Hepatocyte (in vitro differentiated cells): ENCODE results near the gene AP1G2. TPM values are rescaled to one million over a fixed set of nuclear protein-coding genes. Genes with fewer than 3 reads are reported as not detected.
A peak's percentile ranks its signal among the peaks of the same experiment; 100 is the strongest.

Experiments used
- DNase-seq: peaks from one replicate; pipeline ENCODE4 v3.0.0-alpha.2; 2016; ENCODE audit warnings: low spot score
- H2AFZ ChIP-seq: fragments of 200-600 bp; sonication (generic); 2 replicates; pipeline ENCODE4 v1.6.0; 2016; ENCODE audit warnings: antibody characterized with exemption, mild to moderate bottlenecking
- H3K27ac ChIP-seq: fragments of 200-600 bp; sonication (generic); 2 replicates; pipeline ENCODE4 v1.5.1; 2016; ENCODE audit warnings: mild to moderate bottlenecking
- H3K27me3 ChIP-seq: fragments of 200-600 bp; sonication (generic); 2 replicates; pipeline ENCODE4 v1.6.1; 2016
- H3K36me3 ChIP-seq: fragments of 200-600 bp; sonication (generic); replicated peaks from 2 replicates; pipeline ENCODE4 v1.5.1; 2016; ENCODE audit warnings: low read depth; ENCODE audit not compliant: insufficient read depth
- H3K4me1 ChIP-seq: fragments of 200-600 bp; sonication (generic); 2 replicates; pipeline ENCODE4 v1.5.1; 2016; ENCODE audit warnings: mild to moderate bottlenecking, moderate library complexity; ENCODE audit not compliant: insufficient read depth
- H3K4me2 ChIP-seq: fragments of 200-600 bp; sonication (generic); 2 replicates; pipeline ENCODE4 v1.6.0; 2016
- H3K4me3 ChIP-seq: fragments of 200-600 bp; sonication (generic); 2 replicates; pipeline ENCODE4 v1.5.1; 2016; ENCODE audit warnings: mild to moderate bottlenecking
- H3K79me2 ChIP-seq: fragments of 200-600 bp; sonication (generic); 2 replicates; pipeline ENCODE4 v1.6.0; 2017; ENCODE audit warnings: mild to moderate bottlenecking
- H3K9me2 ChIP-seq: fragments of 200-600 bp; sonication (generic); replicated peaks from 2 replicates; pipeline ENCODE4 v1.6.0; 2017; ENCODE audit warnings: mild to moderate bottlenecking; ENCODE audit not compliant: insufficient read depth
- H3K9me3 ChIP-seq: fragments of 200-600 bp; sonication (generic); 2 replicates; pipeline ENCODE4 v1.5.1; 2016; ENCODE audit warnings: low read depth, mild to moderate bottlenecking
- H4K20me1 ChIP-seq: fragments of 200-600 bp; sonication (generic); 2 replicates; pipeline ENCODE4 v1.6.0; 2016; ENCODE audit warnings: mild to moderate bottlenecking; ENCODE audit not compliant: insufficient read depth, poor library complexity, severe bottlenecking
- CTCF ChIP-seq: fragments of 200-600 bp; sonication (generic); IDR thresholded peaks from 2 replicates; pipeline ENCODE4 v1.5.1; 2016; ENCODE audit warnings: antibody characterized with exemption, mild to moderate bottlenecking; ENCODE audit not compliant: poor library complexity
- EZH2 ChIP-seq: fragments of 200-600 bp; sonication (generic); IDR thresholded peaks from 2 replicates; pipeline ENCODE4 v1.6.1; 2016; ENCODE audit warnings: antibody characterized with exemption, mild to moderate bottlenecking, borderline replicate concordance
- EZH2phosphoT487 ChIP-seq: fragments of 200-600 bp; sonication (generic); IDR thresholded peaks from one replicate; pipeline ENCODE4 v1.6.1; 2018; ENCODE audit warnings: antibody characterized with exemption, mild to moderate bottlenecking, low read depth, moderate library complexity; ENCODE audit not compliant: unreplicated experiment, severe bottlenecking
- WGBS: methylation state at CpG from one replicate; pipeline ENCODE4 v1.1.6; 2016; ENCODE audit warnings: low lambda C conversion rate; ENCODE audit errors: missing lambda C conversion rate; 5-methylcytosine and 5-hydroxymethylcytosine counted together
- polyA plus RNA-seq: library from polyadenylated mRNA; unstranded; fragments of >200 nt; fragmentation: Nextera tagmentation; extraction: Ambion mirVana; gene quantifications from 2 replicates; pipeline ENCODE4 v1.2.1, GENCODE V29; 2016
- total RNA-seq: library from RNA; depleted of rRNA; stranded (reverse); fragments of >200 nt; gene quantifications from 2 replicates; pipeline ENCODE4 v1.2.3, GENCODE V29; 2014

Gene AP1G2
- total and polyA plus RNA-seq, 2 experiments from 2014 or later: 87.5 to 191 TPM

- H3K27me3 ChIP-seq: no peaks in the 10 kb centered on the region
- DNase-seq: no peak
- no peak overlapping the region for H3K27ac ChIP-seq
- H4K20me1 ChIP-seq: no peaks in the 10 kb centered on the region
- no peak overlapping the region for H3K4me3 ChIP-seq
- no peak overlapping the region for H3K4me2 ChIP-seq
- no peak for TF ChIP-seq EZH2
- TF ChIP-seq CTCF: no peak
- no peak for TF ChIP-seq EZH2phosphoT487
- H2AFZ ChIP-seq: no peak overlapping the region
- no peaks in the 10 kb centered on the region for H3K4me1 ChIP-seq
- no peaks in the 10 kb centered on the region for H3K79me2 ChIP-seq
- H3K9me2 ChIP-seq: no peaks in the 10 kb centered on the region
- H3K9me3 ChIP-seq: no peaks in the 10 kb centered on the region
- no peaks in the 10 kb centered on the region for H3K36me3 ChIP-seq
- 90% methylated on average over 4 of the region's 4 CpGs for WGBS
Observed at GRCh38 chr14:23540141-23540469, 27.5 kb downstream of the AP1G2 start.

GRCh38 chr14:23539248-23540140 lies 28.1 kb downstream of the AP1G2 start:
- Histone ChIP-seq H2AFZ (no peak overlapping the region), H3K27me3 (no peaks in the 10 kb centered on the region), H3K9me2 (no peaks in the 10 kb centered on the region), H3K4me2 (no peak overlapping the region), H3K4me1 (no peaks in the 10 kb centered on the region), H3K27ac (no peak overlapping the region), H3K79me2 (no peaks in the 10 kb centered on the region), H3K9me3 (no peaks in the 10 kb centered on the region), H3K36me3 (no peaks in the 10 kb centered on the region), H3K4me3 (no peak overlapping the region), H4K20me1 (no peaks in the 10 kb centered on the region)
- TF ChIP-seq CTCF (peak; percentile 56), EZH2 (no peak), EZH2phosphoT487 (no peak)
- DNase-seq: peak; percentile 63
- WGBS: 46% methylated on average over 9 of the region's 10 CpGs

GRCh38 chr14:23538785-23539184 lies 28.8 kb downstream of the AP1G2 start:
- Histone ChIP-seq H3K4me3 (no peak overlapping the region), H2AFZ (no peak overlapping the region), H4K20me1 (no peaks in the 10 kb centered on the region), H3K79me2 (no peaks in the 10 kb centered on the region), H3K27ac (no peak overlapping the region), H3K27me3 (no peaks in the 10 kb centered on the region), H3K4me2 (no peak overlapping the region), H3K36me3 (no peaks in the 10 kb centered on the region), H3K4me1 (no peaks in the 10 kb centered on the region), H3K9me2 (no peaks in the 10 kb centered on the region), H3K9me3 (no peaks in the 10 kb centered on the region)
- DNase-seq: no peak
- 29% methylated on average over 7 of the region's 7 CpGs for WGBS
- no peak for TF ChIP-seq CTCF
- TF ChIP-seq EZH2: no peak
- no peak for TF ChIP-seq EZH2phosphoT487
